Activated CD8-positive, alpha-beta memory T cell treated with anti-CD3 and anti-CD28 coated beads for 1 hour (primary cell): Measurements from ENCODE around the gene HIPK1.
A peak's percentile ranks its signal among the peaks of the same experiment; 100 is the strongest.

Source experiments
- DNase-seq, 2 donors: peaks; one replicate each; pipeline ENCODE4 v3.0.0-alpha.2; 2020; ENCODE audit warnings: low read depth in 1 of 2; ENCODE audit errors: extremely low read depth in 1 of 2

Gene HIPK1

GRCh38 chr1:113928941-113929749 is at the start of gene HIPK1:
Gene HIPK1 (plus strand): TSS chr1:113929324.
- DNase-seq = peak; percentile 79 to 91

- no peak for DNase-seq
Observed at GRCh38 chr1:113879739-113880038, 49.4 kb upstream of the HIPK1 start.

GRCh38 chr1:113881661-113882060 is 47.5 kb upstream of the HIPK1 start:
- DNase-seq = no peak

- DNase-seq = no peak
Observed at GRCh38 chr1:113886417-113887401, 42.4 kb upstream of the HIPK1 start.

- no peak for DNase-seq
Observed at GRCh38 chr1:113887402-113888175, 41.5 kb upstream of the HIPK1 start, which contains the start of gene BCL2L15. Gene BCL2L15 (minus strand): TSS chr1:113887581. CDS start chr1:113887375, 206 bp downstream.

GRCh38 chr1:113890816-113891215 is 38.3 kb upstream of the HIPK1 start:
- no peak for DNase-seq

GRCh38 chr1:113891631-113892220 is 37.4 kb upstream of the HIPK1 start:
- no peak for DNase-seq

- no peak for DNase-seq
Observed at GRCh38 chr1:113893267-113893666, 35.9 kb upstream of the HIPK1 start.

GRCh38 chr1:113895098-113895497 is 34.0 kb upstream of the HIPK1 start:
- no peak for DNase-seq

GRCh38 chr1:113895961-113896360 is 33.2 kb upstream of the HIPK1 start:
- DNase-seq = no peak

GRCh38 chr1:113898241-113898814 is 30.8 kb upstream of the HIPK1 start:
- DNase-seq = no peak

GRCh38 chr1:113899111-113899510 is 30.0 kb upstream of the HIPK1 start:
- DNase-seq = no peak

- DNase-seq = no peak
Observed at GRCh38 chr1:113901191-113901590, 27.9 kb upstream of the HIPK1 start.

- DNase-seq = no peak
Observed at GRCh38 chr1:113903501-113904292, 25.4 kb upstream of the HIPK1 start.

GRCh38 chr1:113904293-113904673 is 24.8 kb upstream of the HIPK1 start:
- no peak for DNase-seq

- DNase-seq = peak; percentile 90 to 94
Observed at GRCh38 chr1:113904674-113905434, 24.3 kb upstream of the HIPK1 start, which contains the start of the genes AP4B1 and DCLRE1B. Gene AP4B1 (minus strand): TSS chr1:113904799. CDS start chr1:113904717, 82 bp downstream. Gene DCLRE1B (plus strand): TSS chr1:113905326. CDS start chr1:113905587, 261 bp downstream.

- DNase-seq = peak in 1 of 2 donors; percentile 12
Observed at GRCh38 chr1:113905435-113905861, 23.7 kb upstream of the HIPK1 start.

- no peak for DNase-seq
Observed at GRCh38 chr1:113912594-113913311, 16.4 kb upstream of the HIPK1 start.
